NCI-H1092 treated with DMSO at 0.1 percent for 48 hours (cell line): Measurements from ENCODE around the gene DBF4B.
"Not testable (repeated sequence)": the region's sequence is repeated elsewhere in the genome, so short reads cannot be mapped to it uniquely, and the experiment has no call there.

Source experiments
- DNase-seq: peaks from one replicate; lab custom pipeline; 2025; lab: John Stamatoyannopoulos, UW

Gene DBF4B

DNA sequence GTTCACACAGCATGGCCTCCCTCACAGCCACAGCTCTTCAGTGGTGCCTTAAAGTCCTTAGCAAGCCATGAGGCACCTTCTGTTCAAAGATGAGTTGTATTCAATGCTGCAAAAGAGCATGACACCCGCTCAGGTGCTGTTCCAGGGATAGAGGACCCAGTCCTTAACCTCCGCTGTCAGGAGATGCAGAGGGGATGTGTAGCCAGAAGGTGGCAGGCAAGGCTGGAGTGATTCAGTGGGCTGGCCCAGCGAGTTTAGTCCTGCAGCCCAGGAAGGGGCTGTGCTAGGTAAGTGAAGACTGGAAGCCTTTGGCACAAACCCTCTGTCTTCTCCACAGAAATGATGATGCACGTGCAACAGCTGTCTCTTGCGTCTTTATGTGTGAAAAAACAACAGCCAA is 25.3 kb downstream of the DBF4B start:
- DNase-seq = no peak

DNA sequence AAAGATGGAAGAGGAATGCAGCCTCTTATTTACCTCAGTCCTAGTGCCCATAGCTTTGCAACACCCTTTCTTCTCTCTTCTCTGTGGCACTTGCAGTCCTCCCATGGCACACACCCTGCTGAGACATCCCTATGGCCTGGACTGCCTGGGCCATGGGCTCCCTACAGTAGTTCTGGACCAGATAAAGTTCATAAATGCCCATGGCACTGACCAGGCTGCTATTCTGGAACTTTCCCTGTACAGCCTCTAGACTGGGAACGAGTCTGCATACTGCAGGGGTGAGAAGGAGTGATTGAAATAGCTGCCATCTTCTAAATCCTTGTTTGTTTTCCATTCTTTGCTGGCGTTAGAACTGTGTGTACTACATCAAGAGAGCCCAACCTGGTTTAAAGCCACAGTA is 25.8 kb downstream of the DBF4B start:
- DNase-seq = no peak

DNA sequence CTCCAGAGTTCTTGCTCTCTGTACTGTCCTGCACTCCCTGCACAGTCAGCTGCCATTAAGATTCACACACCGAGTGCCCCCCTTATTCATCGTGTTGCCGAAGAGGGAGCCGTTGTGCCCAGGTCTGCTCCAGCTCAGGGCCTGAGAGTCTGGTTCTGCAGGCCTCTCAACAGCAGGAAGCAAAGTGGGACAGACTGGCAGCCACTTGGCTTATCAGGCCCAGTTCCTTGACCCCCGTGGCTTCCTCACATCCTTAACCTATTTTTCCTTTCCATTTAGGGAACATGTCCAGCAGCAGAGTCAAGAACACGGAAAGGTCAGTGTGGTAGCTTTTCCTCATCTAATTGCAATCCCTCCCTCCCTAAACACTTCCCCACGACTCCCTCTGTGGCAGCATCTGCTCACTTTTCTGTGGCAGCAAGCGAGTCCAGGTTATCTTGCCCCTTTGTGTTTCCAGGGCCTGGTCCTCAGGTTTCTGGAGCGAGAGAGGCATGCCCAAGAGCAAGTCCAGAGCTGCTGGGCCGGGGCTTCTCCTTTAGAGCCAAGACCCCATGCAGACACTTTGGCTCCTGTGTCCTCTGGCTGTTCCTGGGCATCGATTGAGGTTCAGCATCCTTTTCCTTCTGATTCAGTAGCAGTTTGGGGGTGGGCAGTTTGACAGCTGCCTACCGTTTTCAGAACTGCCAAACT is 28.2 kb downstream of the DBF4B start:
- DNase-seq = no peak

DNA sequence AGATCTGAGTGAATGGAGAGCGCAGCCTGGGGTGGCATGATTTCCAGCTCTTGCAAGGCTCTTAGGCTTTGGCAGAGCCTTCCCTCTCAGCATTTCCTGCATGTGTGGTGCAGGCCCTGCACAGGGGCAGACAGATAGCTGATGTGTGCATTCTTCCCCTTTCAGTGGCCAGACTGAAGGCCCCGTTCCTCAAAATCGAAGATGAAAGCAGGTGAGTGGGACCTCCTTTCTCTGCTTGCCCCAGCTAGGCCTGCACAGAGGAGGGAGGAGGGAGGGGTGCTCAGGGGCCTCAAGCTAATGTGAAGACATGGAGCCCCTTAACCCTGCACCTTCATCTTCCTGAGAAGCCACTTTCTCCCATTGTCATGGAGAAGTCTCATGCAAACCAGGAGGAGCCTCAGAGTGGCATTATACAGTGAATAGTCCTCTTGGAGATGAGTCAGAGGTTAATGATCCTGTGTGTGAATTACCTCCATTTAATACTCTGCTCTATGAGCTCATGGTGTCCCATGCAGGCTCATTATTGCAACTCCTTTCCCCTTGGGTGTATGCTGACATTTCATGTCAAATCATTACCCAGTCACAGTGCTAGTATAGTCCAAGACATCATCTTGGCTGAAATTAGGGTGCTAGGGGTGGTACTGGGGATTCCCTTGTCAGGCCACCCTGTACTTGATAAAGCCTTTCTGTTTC is 29.9 kb downstream of the DBF4B start:
- no peak for DNase-seq

DNA sequence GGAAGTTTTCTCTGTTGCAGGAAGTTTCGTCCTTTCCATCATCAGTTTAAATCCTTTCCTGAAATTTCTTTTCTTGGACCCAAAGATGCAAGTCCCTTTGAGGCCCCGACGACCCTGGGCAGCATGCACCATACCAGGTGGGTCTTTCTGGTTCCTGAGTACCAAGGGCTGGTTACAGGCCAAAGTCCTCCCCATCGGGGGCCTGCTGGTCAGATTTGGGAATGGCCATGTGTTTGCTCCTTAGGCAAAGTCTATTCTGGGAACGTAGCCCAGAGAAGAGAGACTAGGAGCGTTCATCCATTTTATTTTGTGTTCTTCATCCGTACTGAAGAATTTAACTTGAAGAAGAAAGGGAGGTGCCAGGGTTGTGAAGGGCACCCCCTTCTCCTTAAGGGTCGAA is 32.9 kb downstream of the DBF4B start:
- DNase-seq = no peak

GRCh38 chr17:44745301-44745700 is 36.8 kb downstream of the DBF4B start:
- DNase-seq = no peak

DNA sequence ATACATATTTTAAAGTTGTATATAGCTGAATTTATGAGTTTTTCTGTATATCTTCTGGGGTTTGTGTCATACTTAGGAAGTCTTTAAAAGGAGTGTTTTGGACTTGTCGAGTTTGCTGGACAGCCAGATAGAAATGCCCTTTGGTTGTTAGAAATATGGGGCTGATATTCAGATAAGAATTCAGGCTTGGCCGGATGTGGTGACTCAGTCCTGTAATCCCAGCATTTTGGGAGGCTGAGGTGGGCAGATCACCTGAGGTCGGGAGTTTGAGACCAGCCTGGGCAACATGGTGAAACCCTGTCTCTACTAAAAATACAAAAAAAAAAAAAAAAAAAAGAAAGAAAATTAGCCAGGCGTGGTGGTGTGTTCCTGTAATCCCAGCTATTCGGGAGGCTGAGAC is 37.3 kb downstream of the DBF4B start:
- not testable (repeated sequence) for DNase-seq

- DNase-seq = no peak
Observed at GRCh38 chr17:44747566-44747965, 39.1 kb downstream of the DBF4B start.

GRCh38 chr17:44749076-44749979 is 40.9 kb downstream of the DBF4B start:
- no peak for DNase-seq

DNA sequence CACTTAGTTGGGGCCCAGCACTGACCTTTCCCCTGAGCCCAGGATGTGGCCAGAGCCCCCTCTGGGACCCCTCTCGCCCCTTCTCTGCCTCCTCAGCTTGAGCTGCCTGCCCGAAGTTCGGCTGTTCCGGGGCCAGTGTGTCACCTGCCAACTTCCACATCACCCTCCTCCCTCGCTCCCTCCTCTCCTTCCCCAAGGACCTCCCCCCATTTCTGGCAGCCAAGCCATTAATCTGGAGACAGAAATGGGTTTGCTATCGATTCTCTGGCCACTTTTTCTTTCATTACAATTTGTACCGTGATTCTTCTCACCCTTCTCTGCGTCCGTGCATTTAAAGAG is 41.5 kb downstream of the DBF4B start:
- no peak for DNase-seq

GRCh38 chr17:44751331-44751730 is 42.9 kb downstream of the DBF4B start:
- DNase-seq = no peak

GRCh38 chr17:44751806-44752205 is 43.3 kb downstream of the DBF4B start:
- no peak for DNase-seq

DNA sequence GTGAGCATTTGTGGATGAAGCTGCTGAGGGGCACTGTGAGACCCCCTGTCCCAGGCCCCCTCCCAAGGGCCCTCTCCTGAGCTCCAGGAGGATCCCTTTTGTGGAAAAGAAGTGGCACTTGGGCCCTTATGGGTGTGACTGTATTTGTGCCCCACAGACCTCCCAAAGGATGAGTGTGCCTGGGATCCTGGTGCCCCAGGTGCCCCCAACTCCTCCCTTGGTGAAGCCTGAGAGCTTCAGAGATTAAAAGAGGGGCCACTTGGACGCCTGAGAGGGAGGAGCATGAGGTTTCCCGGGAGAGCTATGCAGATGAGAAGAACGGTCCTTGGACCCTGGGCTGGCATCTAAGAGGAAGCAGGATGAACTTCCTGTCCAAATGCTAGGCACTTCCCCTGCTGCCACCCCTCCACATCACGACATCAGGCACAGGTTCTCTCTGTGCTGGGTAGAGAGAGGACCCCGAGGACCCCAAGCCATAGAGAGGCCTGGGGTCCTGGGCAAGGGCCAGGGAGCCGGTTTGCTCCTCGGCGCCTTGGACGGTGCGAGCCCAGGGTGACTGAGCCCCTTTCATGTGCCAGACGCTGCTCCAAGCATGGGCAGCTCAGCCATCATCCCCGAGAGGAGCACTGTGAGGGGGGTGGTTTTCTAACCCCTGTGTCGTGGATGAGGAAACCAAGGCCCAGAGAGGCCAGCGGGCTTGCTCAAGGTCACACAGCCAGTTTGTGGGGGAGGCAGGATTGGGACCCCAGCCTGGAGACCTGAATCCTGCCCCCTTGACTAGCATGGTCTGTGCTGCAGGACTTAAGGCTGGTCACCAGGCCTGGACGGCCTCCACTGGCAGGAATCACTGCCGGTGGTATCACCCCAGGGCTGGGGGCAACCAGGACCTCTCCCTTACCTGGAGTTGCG is 44.7 kb downstream of the DBF4B start:
- DNase-seq = no peak

DNA sequence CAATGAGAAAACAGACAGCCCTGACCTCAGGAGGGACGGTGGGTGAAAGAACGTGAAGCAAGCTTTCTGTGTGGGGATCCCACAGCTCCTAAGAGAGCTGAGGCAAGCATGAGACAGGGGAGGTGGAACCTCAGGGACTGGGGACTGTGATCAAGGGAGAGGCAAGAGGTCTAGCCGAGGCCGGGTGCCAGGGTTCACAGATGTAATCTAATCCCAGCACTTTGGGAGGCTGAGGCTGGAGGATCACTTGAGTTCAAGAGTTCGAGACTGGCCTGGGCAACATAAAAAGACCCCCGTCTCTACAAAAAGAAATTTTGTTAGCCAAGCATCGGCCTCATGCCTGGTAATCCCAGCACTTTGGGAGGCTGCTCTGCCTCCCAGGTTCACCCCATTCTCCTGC is 45.8 kb downstream of the DBF4B start:
- no peak for DNase-seq

- DNase-seq = not testable (repeated sequence)
Observed at GRCh38 chr17:44755180-44755579, 46.7 kb downstream of the DBF4B start.

DNA sequence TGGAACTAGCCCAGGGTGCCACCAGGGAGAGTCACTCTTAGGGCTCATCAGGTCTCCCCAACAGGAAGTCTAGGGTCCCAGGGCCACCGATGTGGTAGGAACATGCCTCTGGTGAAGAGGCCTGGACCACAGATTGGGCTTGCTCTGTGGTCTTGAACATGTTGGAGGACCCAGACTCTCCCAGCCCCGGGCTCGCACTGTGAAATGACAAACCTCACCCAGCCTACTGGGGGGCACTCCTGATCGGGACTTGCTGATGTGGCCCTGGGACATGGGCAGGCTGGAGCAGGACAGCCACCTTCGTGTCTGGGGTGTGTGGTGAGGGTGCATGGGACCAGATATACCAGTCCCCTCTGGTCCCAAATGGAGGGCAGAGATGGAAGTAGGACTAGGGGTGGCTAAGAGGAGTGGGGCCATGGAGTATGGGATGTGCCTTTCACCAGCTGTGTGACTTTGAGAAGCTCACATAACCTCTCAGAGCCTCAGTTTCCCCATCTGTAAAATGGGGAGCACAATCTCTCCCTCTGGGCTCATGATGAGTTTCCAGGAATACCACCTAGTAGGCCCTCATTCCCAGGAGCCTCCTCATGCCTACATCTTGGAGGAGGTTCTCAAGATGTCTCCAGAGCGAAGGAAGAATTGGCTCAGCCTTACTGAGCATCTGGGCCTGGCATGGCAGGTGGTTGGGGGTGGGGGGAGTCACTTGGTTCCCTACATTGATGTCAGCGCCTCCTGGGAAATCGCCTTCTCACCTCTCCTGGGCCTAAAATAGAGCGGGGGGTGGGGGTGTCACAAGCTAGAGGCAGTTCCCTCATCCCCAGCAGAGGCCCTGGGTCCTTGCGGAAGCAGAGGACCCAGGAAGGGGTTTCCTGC is 48.8 kb downstream of the DBF4B start:
- DNase-seq = no peak

DNA sequence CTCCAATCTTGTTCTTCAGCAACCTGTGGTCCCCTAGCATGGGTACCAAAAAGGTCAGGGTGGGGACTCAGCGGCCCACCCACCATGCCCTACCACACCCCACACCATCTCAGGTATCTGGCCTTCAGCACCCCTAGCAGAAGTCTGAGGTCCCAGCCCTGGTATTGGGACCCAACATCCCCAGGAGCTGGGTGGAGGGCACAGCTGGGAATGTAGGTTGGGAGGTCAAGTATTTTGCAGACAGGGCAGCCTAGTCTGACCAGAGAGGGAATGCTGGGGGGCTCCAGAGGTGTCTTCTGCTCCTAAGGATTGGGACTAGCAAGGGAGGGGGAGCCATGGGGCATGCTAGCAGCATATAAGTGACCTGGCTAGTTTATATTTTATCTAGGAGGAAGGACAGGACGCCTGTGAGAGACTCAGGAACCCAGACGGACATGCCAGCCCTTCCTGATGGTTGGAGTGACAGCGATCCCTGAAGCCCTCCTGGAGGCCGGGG is 49.5 kb downstream of the DBF4B start:
- DNase-seq = no peak

DNA sequence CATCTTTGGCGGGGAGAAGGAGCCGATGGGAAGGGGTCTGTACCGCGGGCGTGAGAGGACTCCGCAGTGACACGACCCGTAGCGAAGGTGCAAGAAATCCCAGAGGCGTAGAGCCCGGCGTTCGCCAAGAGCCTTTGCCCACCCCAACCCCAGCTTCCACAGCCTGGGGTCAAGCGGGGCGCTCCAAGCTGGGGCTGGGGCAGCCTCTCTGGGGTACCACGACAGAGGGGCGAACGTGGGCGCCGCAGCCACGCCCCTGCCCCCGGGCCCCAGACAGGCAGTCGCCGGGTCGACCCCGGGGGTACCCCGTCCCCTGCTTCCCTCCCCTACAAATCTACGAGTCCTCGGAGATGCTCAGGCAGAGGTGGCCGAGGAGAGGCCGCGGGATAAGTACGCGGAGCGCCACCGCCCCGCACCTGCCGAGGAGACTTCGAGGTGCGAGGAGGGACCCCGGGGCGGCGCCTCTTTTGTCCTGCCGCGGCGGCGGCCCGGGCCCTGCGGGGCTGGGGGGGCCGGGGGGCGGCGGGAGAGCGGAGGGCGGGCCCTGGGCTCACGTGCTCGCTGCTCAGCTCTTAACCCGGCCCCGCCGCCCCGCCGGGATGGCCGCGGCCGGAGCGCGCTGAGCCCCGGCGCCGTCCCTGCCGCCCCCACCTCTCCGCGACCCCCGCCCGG is 50.1 kb downstream of the DBF4B start, which contains the start of gene ADAM11:
ADAM11 (plus strand) TSS at position 575 of the 672 bp plus-strand sequence. CDS start 212 bp downstream, outside the sequence.
- no peak for DNase-seq

- no peak for DNase-seq
Observed at GRCh38 chr17:44759086-44759915, 50.8 kb downstream of the DBF4B start.
